ENCODE results near the gene CLCN5. TPM values are rescaled to one million over a fixed set of nuclear protein-coding genes. Genes with fewer than 3 reads are reported as not detected.

The CLCN5 gene
- total RNA-seq, 5 donors from 2014 or later (not counting 1 experiment from before 2014, with no cell fraction given): 1.4 to 2.3 (median 2.2) TPM

DNA sequence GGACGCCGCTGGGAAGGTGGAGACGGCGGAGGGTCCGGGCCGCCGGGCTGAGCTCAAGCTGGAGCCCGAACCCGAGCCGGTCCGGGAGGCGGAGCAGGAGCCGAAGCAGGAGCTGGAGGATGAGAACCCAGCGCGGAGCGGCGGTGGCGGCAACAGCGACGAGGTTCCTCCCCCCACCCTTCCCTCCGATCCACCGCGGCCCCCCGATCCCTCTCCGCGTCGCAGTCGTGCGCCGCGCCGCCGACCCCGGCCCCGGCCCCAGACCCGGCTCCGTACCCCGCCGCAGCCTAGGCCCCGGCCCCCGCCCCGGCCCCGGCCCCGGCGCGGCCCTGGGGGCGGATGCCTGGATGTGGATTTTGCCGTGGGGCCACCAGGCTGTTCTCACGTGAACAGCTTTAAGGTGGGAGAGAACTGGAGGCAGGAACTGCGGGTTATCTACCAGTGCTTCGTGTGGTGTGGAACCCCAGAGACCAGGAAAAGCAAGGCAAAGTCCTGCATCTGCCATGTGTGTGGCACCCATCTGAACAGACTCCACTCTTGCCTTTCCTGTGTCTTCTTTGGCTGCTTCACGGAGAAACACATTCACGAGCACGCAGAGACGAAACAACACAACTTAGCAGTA is 42.6 kb upstream of the CLCN5 start:
- H3K9me3 ChIP-seq: no peaks in the 10 kb centered on the region
- H3K4me3 ChIP-seq (ENCODE audit: control insufficient read depth in 1 of 2, extremely low read depth in 1 of 2, low read length in 1 of 2): peak overlapping the region in 1 of 2 donors; percentile 58
- ChIA-PET CTCF (interaction anchor here in 1 of 2 donors (1.4 to 1.8 kb wide), 2 partner anchors 43 to 118 kb away, joined by 3 to 8 read pairs; partner anchors contain the start of gene CLCN5), POLR2A (no interaction called here)
- DNase-seq (peak in 2 of 35 experiments; percentile 7 to 24), ATAC-seq (replicated peaks in 1 of 4) (peak; percentile 6 to 43 (median 29))
- peaks cover 0 to 29% of the 10 kb centered on the region in 2 experiments for H3K4me1 ChIP-seq (ENCODE audit: control insufficient read depth in 1 of 2, extremely low read depth in 1 of 2, insufficient read depth in 2 of 2, low read length in 2 of 2)
- peaks cover 22 to 42% (median 34%) of the 10 kb centered on the region in 3 donors for H3K4me1 Mint-ChIP-seq
- H3K27me3 ChIP-seq (replicated peaks in 1 of 2; ENCODE audit: control insufficient read depth in 2 of 2, extremely low read depth in 1 of 2, insufficient read depth in 2 of 2, low read length in 1 of 2): no peaks in the 10 kb centered on the region
- H3K36me3 ChIP-seq (ENCODE audit: control insufficient read depth in 2 of 2, extremely low read depth in 1 of 2, insufficient read depth in 1 of 2, low read length in 1 of 2): no peaks in the 10 kb centered on the region
- peak overlapping the region; percentile 78 to 86 (median 79) for H3K4me3 Mint-ChIP-seq
- WGBS (ENCODE audit: insufficient coverage): 0% methylated on average over 1 of the region's 55 CpGs
- peak overlapping the region; percentile 23 for H3K27ac ChIP-seq (ENCODE audit: low read length)
- H3K9me3 Mint-ChIP-seq: no peaks in the 10 kb centered on the region
- H3K36me3 Mint-ChIP-seq: peaks cover 4% of the 10 kb centered on the region
- H3K27me3 Mint-ChIP-seq: peaks cover 0 to 4% of the 10 kb centered on the region in 2 donors
- peak overlapping the region; percentile 79 to 84 for H3K27ac Mint-ChIP-seq

DNA sequence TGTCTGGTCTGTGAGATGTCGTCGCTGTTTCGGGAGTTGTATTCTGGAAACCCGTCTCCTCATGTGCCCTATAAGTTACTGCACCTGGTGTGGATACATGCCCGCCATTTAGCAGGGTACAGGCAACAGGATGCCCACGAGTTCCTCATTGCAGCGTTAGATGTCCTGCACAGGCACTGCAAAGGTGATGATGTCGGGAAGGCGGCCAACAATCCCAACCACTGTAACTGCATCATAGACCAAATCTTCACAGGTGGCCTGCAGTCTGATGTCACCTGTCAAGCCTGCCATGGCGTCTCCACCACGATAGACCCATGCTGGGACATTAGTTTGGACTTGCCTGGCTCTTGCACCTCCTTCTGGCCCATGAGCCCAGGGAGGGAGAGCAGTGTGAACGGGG is 41.7 kb upstream of the CLCN5 start:
- H3K4me3 Mint-ChIP-seq: peak overlapping the region in 2 of 3 donors; percentile 51 to 78
- Histone ChIP-seq H3K27ac (ENCODE audit: low read length) (no peak overlapping the region), H3K9me3 (no peaks in the 10 kb centered on the region), H3K4me3 (ENCODE audit: control insufficient read depth in 1 of 2, extremely low read depth in 1 of 2, low read length in 1 of 2) (no peak overlapping the region), H3K36me3 (ENCODE audit: control insufficient read depth in 2 of 2, extremely low read depth in 1 of 2, insufficient read depth in 1 of 2, low read length in 1 of 2) (no peaks in the 10 kb centered on the region), H3K4me1 (ENCODE audit: control insufficient read depth in 1 of 2, extremely low read depth in 1 of 2, insufficient read depth in 2 of 2, low read length in 2 of 2) (peaks cover 0 to 29% of the 10 kb centered on the region in 2 experiments), H3K27me3 (replicated peaks in 1 of 2; ENCODE audit: control insufficient read depth in 2 of 2, extremely low read depth in 1 of 2, insufficient read depth in 2 of 2, low read length in 1 of 2) (no peaks in the 10 kb centered on the region)
- no peaks in the 10 kb centered on the region for H3K27me3 Mint-ChIP-seq
- no peaks in the 10 kb centered on the region for H3K9me3 Mint-ChIP-seq
- peak overlapping the region in 1 of 2 donors; percentile 16 for H3K27ac Mint-ChIP-seq
- DNase-seq: no peak
- peaks cover 22 to 42% (median 34%) of the 10 kb centered on the region in 3 donors for H3K4me1 Mint-ChIP-seq
- WGBS (ENCODE audit: insufficient coverage): 87% methylated on average over 3 of the region's 12 CpGs
- POLR2A ChIA-PET: no interaction called here
- CTCF ChIA-PET: interaction anchor here (1.1 to 1.8 kb wide), 2 partner anchors 40 to 42 kb away, joined by 3 to 8 read pairs; partner anchors contain the start of gene CLCN5 (in 1 of the 2)
- no peak for ATAC-seq (replicated peaks in 1 of 4)
- H3K36me3 Mint-ChIP-seq: peaks cover 4% of the 10 kb centered on the region

DNA sequence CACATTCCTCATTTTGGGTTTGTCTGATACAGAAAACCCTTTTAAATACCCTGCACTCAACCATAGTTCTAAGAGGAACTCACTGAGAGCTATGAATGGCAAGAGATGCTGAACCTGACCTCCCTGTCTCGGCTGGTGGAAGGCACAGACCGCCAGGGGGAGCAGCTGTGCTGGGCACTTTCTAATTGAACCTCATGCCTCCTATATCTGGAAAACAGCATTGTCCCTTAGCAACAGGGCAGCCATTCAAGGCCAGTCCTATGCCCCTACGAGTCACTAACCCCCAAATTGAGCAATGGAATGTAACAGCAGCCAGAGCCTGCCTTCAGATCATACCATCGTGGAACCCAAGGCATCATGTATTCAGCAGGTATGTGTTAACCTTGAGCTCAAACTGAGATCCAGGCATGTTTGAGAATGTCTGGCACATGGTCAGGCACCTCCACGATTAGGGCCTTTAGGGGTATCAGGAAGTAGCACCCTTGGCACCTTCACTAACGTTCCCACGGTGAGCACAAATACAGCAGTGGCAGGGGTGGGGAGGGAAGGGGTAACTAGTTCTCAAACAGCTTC is 38.0 kb upstream of the CLCN5 start:
- no peaks in the 10 kb centered on the region for H3K9me3 ChIP-seq
- no peak overlapping the region for H3K4me3 ChIP-seq (ENCODE audit: control insufficient read depth in 1 of 2, extremely low read depth in 1 of 2, low read length in 1 of 2)
- Mint-ChIP-seq H3K36me3 (peaks cover 4% of the 10 kb centered on the region), H3K9me3 (no peaks in the 10 kb centered on the region), H3K27ac (peak overlapping the region in 1 of 2 donors; percentile 63), H3K4me1 (peaks cover 10 to 32% (median 25%) of the 10 kb centered on the region in 3 donors), H3K27me3 (peaks cover 0 to 10% of the 10 kb centered on the region in 2 donors), H3K4me3 (no peak overlapping the region)
- H3K27ac ChIP-seq (ENCODE audit: low read length): no peak overlapping the region
- 60% methylated on average over 1 of the region's 7 CpGs for WGBS (ENCODE audit: insufficient coverage)
- peaks cover 0 to 17% of the 10 kb centered on the region in 2 experiments for H3K4me1 ChIP-seq (ENCODE audit: control insufficient read depth in 1 of 2, extremely low read depth in 1 of 2, insufficient read depth in 2 of 2, low read length in 2 of 2)
- H3K36me3 ChIP-seq (ENCODE audit: control insufficient read depth in 2 of 2, extremely low read depth in 1 of 2, insufficient read depth in 1 of 2, low read length in 1 of 2): no peaks in the 10 kb centered on the region
- ChIA-PET POLR2A (interaction anchor here in 1 of 2 donors (0.6 kb wide), 1 partner anchor 290 kb away, joined by 6 read pairs; no protein-coding TSS in a partner anchor), CTCF (interaction anchor here (0.6 to 1.9 kb wide), 7 partner anchors 9 to 1668 kb away, joined by 3 to 10 read pairs (median 4); partner anchors contain the start of gene CLCN5 (in 1 of the 2))
- no peaks in the 10 kb centered on the region for H3K27me3 ChIP-seq (replicated peaks in 1 of 2; ENCODE audit: control insufficient read depth in 2 of 2, extremely low read depth in 1 of 2, insufficient read depth in 2 of 2, low read length in 1 of 2)
- ATAC-seq (replicated peaks in 1 of 4) (no peak), DNase-seq (peak in 31 of 35 experiments; percentile 14 to 66 (median 39))

DNA sequence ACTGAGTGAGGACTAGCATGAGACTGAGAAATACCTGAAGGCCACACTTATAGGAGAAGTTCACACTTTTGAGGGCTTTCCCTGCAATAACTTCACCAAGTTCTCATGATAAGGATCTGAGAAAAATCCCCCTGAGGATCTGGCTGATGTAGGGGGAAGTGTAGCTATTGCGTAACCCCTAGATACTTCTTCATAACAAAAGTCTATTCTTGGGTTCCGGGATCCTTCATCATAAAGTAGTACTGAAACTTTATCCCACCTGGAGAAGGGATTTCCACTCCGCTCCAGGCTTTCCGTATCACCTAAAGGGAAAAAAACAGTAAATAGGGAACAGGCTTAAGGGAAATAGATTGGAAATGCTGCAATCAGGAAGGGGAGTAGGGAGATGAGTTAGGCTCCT is 29.9 kb upstream of the CLCN5 start:
- peaks cover 15 to 40% of the 10 kb centered on the region in 2 donors for H3K27me3 Mint-ChIP-seq
- Histone ChIP-seq H3K27ac (ENCODE audit: low read length) (no peak overlapping the region), H3K4me1 (ENCODE audit: control insufficient read depth in 1 of 2, extremely low read depth in 1 of 2, insufficient read depth in 2 of 2, low read length in 2 of 2) (no peaks in the 10 kb centered on the region), H3K9me3 (no peaks in the 10 kb centered on the region), H3K27me3 (replicated peaks in 1 of 2; ENCODE audit: control insufficient read depth in 2 of 2, extremely low read depth in 1 of 2, insufficient read depth in 2 of 2, low read length in 1 of 2) (no peaks in the 10 kb centered on the region), H3K4me3 (ENCODE audit: control insufficient read depth in 1 of 2, extremely low read depth in 1 of 2, low read length in 1 of 2) (no peak overlapping the region), H3K36me3 (ENCODE audit: control insufficient read depth in 2 of 2, extremely low read depth in 1 of 2, insufficient read depth in 1 of 2, low read length in 1 of 2) (no peaks in the 10 kb centered on the region)
- DNase-seq: no peak
- no CpG with 5 or more reads among the region's 4 CpGs for WGBS (ENCODE audit: insufficient coverage)
- no peak overlapping the region for H3K4me3 Mint-ChIP-seq
- peaks cover 5% of the 10 kb centered on the region for H3K36me3 Mint-ChIP-seq
- POLR2A ChIA-PET: no interaction called here
- no peak for ATAC-seq (replicated peaks in 1 of 4)
- no peaks in the 10 kb centered on the region for H3K4me1 Mint-ChIP-seq
- CTCF ChIA-PET: interaction anchor here in 1 of 2 donors (1.4 kb wide), 1 partner anchor 8 kb away, joined by 4 read pairs; no protein-coding TSS in a partner anchor
- H3K9me3 Mint-ChIP-seq: peaks cover 0 to 10% (median 10%) of the 10 kb centered on the region in 3 donors
- no peak overlapping the region for H3K27ac Mint-ChIP-seq

DNA sequence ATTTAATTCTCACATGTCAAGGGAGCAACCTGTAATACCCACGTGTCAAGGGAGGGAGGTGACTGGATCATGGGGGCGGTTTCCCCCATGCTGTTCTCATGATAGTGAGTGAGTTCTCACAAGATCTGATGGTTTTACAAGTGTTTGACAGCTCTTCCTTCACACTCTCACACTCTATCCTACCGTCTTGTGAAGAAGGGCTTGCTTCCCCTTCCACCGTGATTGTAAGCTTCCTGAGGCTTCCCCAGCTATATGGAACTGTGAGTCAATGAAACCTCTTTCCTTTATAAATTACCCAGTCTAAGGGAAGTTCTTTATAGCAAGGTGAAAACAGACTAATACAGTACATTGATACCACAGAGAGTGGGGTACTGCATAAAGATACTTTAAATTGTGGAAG is 25.4 kb upstream of the CLCN5 start:
- DNase-seq (no peak), ATAC-seq (replicated peaks in 1 of 4) (no peak)
- POLR2A ChIA-PET: no interaction called here
- Histone ChIP-seq H3K4me3 (ENCODE audit: control insufficient read depth in 1 of 2, extremely low read depth in 1 of 2, low read length in 1 of 2) (no peak overlapping the region), H3K36me3 (ENCODE audit: control insufficient read depth in 2 of 2, extremely low read depth in 1 of 2, insufficient read depth in 1 of 2, low read length in 1 of 2) (no peaks in the 10 kb centered on the region), H3K4me1 (ENCODE audit: control insufficient read depth in 1 of 2, extremely low read depth in 1 of 2, insufficient read depth in 2 of 2, low read length in 2 of 2) (no peaks in the 10 kb centered on the region), H3K27me3 (replicated peaks in 1 of 2; ENCODE audit: control insufficient read depth in 2 of 2, extremely low read depth in 1 of 2, insufficient read depth in 2 of 2, low read length in 1 of 2) (peaks cover 0 to 6% of the 10 kb centered on the region in 2 experiments), H3K27ac (ENCODE audit: low read length) (no peak overlapping the region), H3K9me3 (no peaks in the 10 kb centered on the region)
- H3K27ac Mint-ChIP-seq: no peak overlapping the region
- peaks cover 5% of the 10 kb centered on the region for H3K36me3 Mint-ChIP-seq
- H3K9me3 Mint-ChIP-seq: peaks cover 0 to 10% (median 10%) of the 10 kb centered on the region in 3 donors
- peaks cover 35 to 61% of the 10 kb centered on the region in 2 donors for H3K27me3 Mint-ChIP-seq
- CTCF ChIA-PET: no interaction called here
- WGBS (ENCODE audit: insufficient coverage): no CpG with 5 or more reads among the region's 4 CpGs
- H3K4me3 Mint-ChIP-seq: no peak overlapping the region
- H3K4me1 Mint-ChIP-seq: no peaks in the 10 kb centered on the region

DNA sequence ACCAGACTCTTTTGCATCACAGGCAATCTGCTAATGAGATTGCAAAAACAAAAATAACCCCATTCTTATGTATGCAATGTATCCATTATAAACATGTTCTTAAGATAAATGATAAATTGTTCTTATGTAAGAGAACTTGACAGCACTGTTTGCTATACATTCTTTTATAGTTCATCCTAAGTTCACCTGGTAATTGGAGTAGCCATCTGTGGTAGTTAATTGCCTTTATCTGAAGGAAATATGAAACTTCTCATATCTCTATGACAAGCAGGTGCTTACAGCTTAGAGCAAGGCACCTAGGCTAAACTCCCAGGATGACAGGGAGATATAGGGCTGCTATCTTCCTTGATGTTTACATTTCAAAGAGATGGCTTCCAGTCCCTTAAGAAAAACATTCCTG is 21.3 kb upstream of the CLCN5 start:
- no peak overlapping the region for H3K4me3 ChIP-seq (ENCODE audit: control insufficient read depth in 1 of 2, extremely low read depth in 1 of 2, low read length in 1 of 2)
- ATAC-seq (replicated peaks in 1 of 4): no peak
- no peak overlapping the region for H3K4me3 Mint-ChIP-seq

More for the DNA sequence above, 21.3 kb upstream of the CLCN5 start:
- DNase-seq: no peak
- Histone ChIP-seq H3K36me3 (ENCODE audit: control insufficient read depth in 2 of 2, extremely low read depth in 1 of 2, insufficient read depth in 1 of 2, low read length in 1 of 2) (no peaks in the 10 kb centered on the region), H3K27ac (ENCODE audit: low read length) (no peak overlapping the region), H3K9me3 (no peaks in the 10 kb centered on the region), H3K27me3 (replicated peaks in 1 of 2; ENCODE audit: control insufficient read depth in 2 of 2, extremely low read depth in 1 of 2, insufficient read depth in 2 of 2, low read length in 1 of 2) (peaks cover 0 to 6% of the 10 kb centered on the region in 2 experiments), H3K4me1 (ENCODE audit: control insufficient read depth in 1 of 2, extremely low read depth in 1 of 2, insufficient read depth in 2 of 2, low read length in 2 of 2) (no peaks in the 10 kb centered on the region)
- ChIA-PET CTCF (no interaction called here), POLR2A (no interaction called here)
- peaks cover 0 to 10% (median 10%) of the 10 kb centered on the region in 3 donors for H3K9me3 Mint-ChIP-seq
- H3K27me3 Mint-ChIP-seq: peaks cover 32 to 53% of the 10 kb centered on the region in 2 donors
- H3K36me3 Mint-ChIP-seq: peaks cover 5% of the 10 kb centered on the region
- H3K4me1 Mint-ChIP-seq: no peaks in the 10 kb centered on the region
- H3K27ac Mint-ChIP-seq: no peak overlapping the region
